GM18498 (cell line): Measurements from ENCODE around the gene EDC4.
A peak's percentile ranks its signal among the peaks of the same experiment; 100 is the strongest.

ENCODE experiments used
- ATAC-seq: cut with Tn5 transposase; IDR thresholded peaks from one replicate; pipeline ENCODE4 v1.9.1; 2021; ENCODE audit warnings: mild to moderate bottlenecking, moderate library complexity; ENCODE audit not compliant: unreplicated experiment

Gene EDC4

GRCh38 chr16:67873435-67874370 is 851 bp downstream of the EDC4 start:
- ATAC-seq, result no peak

- no peak for ATAC-seq
Observed at GRCh38 chr16:67874372-67874771, 1.5 kb downstream of the EDC4 start.

GRCh38 chr16:67877064-67877463 is 4.2 kb downstream of the EDC4 start:
- ATAC-seq, result no peak

GRCh38 chr16:67878232-67878631 is 5.4 kb downstream of the EDC4 start:
- ATAC-seq, result no peak

GRCh38 chr16:67878846-67879245 is 6.0 kb downstream of the EDC4 start:
- ATAC-seq, result no peak

GRCh38 chr16:67879462-67879861 is 6.6 kb downstream of the EDC4 start:
- ATAC-seq, result no peak

GRCh38 chr16:67879936-67880335 is 7.1 kb downstream of the EDC4 start:
- ATAC-seq, result no peak

- no peak for ATAC-seq
Observed at GRCh38 chr16:67880584-67880983, 7.7 kb downstream of the EDC4 start.

GRCh38 chr16:67881621-67882161 is 8.8 kb downstream of the EDC4 start:
- ATAC-seq, result no peak

- ATAC-seq, result no peak
Observed at GRCh38 chr16:67882374-67883145, 9.7 kb downstream of the EDC4 start.

GRCh38 chr16:67883146-67883871 is 10.5 kb downstream of the EDC4 start:
- no peak for ATAC-seq

- no peak for ATAC-seq
Observed at GRCh38 chr16:67883872-67884261, 11.0 kb downstream of the EDC4 start.

- no peak for ATAC-seq
Observed at GRCh38 chr16:67884684-67885083, 11.8 kb downstream of the EDC4 start, which contains the start of gene NRN1L. Gene NRN1L, plus strand, starts transcription at chr16:67884885. Its CDS starts 19 bp downstream, at chr16:67884904.

- no peak for ATAC-seq
Observed at GRCh38 chr16:67885545-67885944, 12.7 kb downstream of the EDC4 start.

GRCh38 chr16:67885976-67886375 is 13.1 kb downstream of the EDC4 start:
- ATAC-seq, result no peak

- no peak for ATAC-seq
Observed at GRCh38 chr16:67886387-67886786, 13.5 kb downstream of the EDC4 start.

- no peak for ATAC-seq
Observed at GRCh38 chr16:67888331-67888730, 15.5 kb downstream of the EDC4 start.

GRCh38 chr16:67892375-67892774 is 19.5 kb downstream of the EDC4 start:
- ATAC-seq, result no peak

GRCh38 chr16:67892899-67893742 is 20.3 kb downstream of the EDC4 start, which contains the start of gene PSKH1:
Gene PSKH1, plus strand, starts transcription at chr16:67893254. Its CDS starts 15,496 bp downstream, at chr16:67908750.
- peak; percentile 92 for ATAC-seq
